Breast epithelium (tissue), 3 donors: ENCODE results near the gene AGTR1.

ENCODE experiments used
- CTCF ChIP-seq, 3 donors: fragments of 450-650 bp; IDR thresholded peaks; one replicate each; pipeline ENCODE4 v1.5.1; 2016 to 2017; ENCODE audit warnings: antibody characterized with exemption in 3 of 3, mild to moderate bottlenecking in 3 of 3, moderate library complexity in 3 of 3
- POLR2A ChIP-seq: fragments of 450-650 bp; IDR thresholded peaks from one replicate; pipeline ENCODE4 v1.6.1; 2016; ENCODE audit warnings: antibody characterized with exemption, mild to moderate bottlenecking, moderate library complexity

DNA sequence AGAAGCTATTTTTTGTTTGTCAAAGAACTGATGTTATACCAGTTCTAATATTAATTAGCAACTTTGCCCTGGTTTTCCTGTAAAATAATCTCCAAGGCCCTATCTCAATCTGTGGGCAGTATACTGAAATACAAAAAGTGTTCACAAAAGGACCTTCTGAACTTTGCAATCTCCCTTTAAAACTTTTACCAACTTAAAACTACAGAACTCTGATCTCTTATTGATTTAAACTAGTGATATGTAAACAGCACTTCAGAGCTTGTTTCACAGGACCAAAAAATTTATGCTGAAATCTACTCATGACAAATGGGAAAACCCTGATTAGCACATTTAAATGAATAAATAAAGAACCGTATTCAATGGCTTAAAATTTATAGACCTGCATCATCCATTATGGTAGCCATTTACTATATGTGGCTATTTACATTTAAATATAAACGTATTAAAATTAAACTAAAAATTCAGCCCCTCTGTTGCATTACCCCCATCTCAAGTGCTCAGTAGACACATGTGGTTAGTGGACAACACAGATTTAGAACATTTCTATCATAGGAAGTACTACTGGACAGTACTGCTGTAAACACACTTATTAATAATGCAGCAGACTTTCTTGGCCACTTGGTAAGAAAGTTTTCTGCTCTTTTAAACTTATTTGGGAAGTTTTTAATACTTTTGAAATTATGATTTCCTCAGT is 12.0 kb downstream of the AGTR1 start:
- TF ChIP-seq CTCF (IDR thresholded peaks at IDR 0.05) (no peak), POLR2A (no peak)
